GM10266 (cell line): ENCODE results near the gene BBIP1.
"Not testable (repeated sequence)": the region's sequence is repeated elsewhere in the genome, so short reads cannot be mapped to it uniquely, and the experiment has no call there.

Experiments
- DNase-seq: peaks from one replicate; pipeline ENCODE4 v3.0.0; 2012; ENCODE audit errors: extremely low spot score
- TF ChIP-seq, protein P1 (sequence below): IDR thresholded peaks from 2 replicates; pipeline ENCODE4 v1.5.1; 2012; ENCODE audit warnings: mild to moderate bottlenecking, low read depth; ENCODE audit not compliant: control insufficient read depth, insufficient read depth; ENCODE audit errors: missing control alignments

Gene BBIP1

DNA sequence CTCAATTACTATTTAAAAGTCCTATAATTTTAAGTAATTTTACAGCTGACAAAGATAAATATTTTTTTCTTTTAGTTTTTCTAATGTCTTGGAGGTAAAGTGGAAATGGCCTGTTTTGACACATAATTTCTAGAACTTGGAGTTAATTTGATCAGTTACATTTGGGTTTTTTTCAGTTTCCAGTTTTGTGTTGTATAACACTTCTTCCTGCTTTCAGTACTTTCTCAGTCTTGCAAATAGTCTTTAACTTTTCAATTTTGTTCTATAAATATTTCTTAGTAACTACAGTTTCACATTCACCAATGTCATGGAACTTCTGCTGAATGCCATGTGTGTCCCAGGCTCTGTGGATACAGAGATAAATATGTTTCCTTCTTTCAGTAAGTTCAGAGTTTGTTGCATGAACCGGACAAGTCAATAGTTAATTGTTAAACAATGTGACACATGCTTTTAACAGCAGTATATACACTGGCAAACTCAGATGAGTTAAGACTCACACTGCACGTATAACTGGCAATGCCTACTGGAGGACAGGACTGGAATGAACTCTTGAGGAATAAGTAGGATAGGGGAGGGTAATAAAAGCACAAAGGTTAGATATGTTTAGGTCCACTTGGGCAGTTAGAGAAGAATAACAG lies 5.0 kb upstream of the BBIP1 start:
- TF ChIP-seq, protein P1, sequence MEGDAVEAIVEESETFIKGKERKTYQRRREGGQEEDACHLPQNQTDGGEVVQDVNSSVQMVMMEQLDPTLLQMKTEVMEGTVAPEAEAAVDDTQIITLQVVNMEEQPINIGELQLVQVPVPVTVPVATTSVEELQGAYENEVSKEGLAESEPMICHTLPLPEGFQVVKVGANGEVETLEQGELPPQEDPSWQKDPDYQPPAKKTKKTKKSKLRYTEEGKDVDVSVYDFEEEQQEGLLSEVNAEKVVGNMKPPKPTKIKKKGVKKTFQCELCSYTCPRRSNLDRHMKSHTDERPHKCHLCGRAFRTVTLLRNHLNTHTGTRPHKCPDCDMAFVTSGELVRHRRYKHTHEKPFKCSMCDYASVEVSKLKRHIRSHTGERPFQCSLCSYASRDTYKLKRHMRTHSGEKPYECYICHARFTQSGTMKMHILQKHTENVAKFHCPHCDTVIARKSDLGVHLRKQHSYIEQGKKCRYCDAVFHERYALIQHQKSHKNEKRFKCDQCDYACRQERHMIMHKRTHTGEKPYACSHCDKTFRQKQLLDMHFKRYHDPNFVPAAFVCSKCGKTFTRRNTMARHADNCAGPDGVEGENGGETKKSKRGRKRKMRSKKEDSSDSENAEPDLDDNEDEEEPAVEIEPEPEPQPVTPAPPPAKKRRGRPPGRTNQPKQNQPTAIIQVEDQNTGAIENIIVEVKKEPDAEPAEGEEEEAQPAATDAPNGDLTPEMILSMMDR, result no peak
- DNase-seq, result peak; percentile 12

DNA sequence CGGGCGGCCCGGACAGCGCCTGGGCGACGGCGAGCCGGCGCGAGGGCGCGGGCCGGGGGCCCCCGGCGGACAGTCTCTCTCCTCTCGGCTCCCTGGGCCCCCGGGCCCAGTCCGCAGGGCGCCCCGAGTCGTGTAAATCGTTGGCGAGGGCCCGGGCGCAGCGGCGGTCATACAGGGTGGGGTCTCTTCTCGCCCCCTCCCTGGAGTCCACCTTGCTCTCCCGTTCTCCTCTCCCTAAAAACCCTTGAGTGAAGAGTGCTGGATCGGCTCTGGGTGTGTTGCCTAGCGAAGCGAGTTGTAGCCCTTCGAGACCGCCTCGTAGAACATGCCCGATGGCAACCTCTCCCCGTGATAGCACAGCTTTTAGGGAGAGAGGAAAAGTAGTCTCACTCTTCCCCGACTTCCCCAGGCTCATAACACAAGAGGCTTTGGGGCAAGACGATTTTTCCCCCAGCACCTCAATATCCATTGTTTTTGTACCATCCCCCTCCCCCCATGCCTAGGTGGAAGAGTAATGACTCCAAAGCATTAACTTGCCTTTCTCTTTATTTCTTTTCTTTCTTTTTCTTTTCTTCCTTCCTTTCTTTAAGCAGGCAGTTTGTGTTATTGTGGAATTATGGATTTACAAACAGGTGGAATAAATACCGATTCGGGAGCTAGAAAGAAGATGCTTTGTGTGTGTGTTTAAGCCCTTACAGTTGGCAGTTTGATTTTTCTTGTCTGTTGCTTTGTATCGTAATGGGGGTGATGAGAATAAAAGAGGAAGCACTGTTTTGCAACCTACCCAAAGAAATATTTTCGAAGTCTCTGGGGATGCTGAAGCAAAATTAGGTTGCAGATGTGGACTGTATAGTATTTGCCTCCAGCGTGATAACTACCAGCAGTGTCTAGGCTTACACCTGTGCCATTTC lies 1.2 kb upstream of the BBIP1 start:
- DNase-seq, result peak; percentile 43

DNA sequence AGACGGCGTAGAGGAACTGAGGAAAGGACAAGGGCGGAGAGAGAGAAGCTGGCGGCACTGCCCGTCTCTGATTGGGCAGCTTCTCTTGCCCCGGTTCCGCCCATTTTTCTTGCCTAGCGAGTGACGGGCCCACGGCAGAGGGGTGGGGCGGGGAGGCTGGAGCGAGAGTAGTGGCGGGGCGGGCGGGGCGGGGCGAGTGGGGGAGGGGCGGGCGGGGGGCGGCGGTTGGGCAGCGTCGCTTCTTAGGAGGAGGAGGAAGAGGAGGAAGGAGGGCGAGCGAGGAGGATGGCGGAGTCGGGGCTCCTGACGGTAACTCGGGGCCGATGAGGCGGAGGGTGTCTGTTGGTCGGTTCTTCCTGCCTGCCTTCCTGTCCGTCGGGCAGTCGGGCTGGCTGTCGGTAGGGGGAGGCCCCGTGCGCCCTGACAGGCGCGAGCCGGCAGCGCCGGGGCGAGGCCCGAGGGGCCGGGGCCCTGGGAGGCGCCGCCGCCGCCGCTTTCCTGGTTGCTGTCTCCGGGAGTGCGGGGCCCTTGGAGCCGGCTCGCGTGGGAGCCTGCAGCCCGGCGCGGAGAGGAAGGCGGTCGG lies 460 bp upstream of the BBIP1 start, which contains the start of gene SHOC2:
SHOC2 (plus strand) TSS at position 256 of the 583 bp plus-strand sequence. CDS start 44,755 bp downstream, outside the sequence.
- DNase-seq, result peak; percentile 94
- TF ChIP-seq, protein P1, result peak; percentile 33

More for the DNA sequence above, 1.2 kb upstream of the BBIP1 start:
- TF ChIP-seq, protein P1, result no peak

DNA sequence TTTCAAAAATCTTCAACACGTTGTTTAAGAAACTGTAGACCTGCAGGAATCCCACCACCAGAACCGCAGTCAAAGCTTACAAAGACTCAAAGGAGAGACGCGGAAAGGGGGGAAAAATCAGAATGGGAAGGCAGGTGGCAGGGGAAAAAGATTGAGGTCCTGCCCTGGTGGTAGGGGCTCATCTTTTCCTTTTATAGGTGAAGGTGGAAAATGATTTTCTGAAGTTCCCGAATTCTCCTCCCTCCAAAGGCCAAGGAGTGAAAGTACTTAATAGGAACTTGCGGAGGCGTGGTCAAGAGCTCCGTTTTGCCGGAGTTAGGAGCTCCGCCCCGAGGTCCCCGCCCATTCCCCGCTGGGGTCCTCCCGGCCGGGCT lies 724 bp downstream of the BBIP1 start:
- no peak for DNase-seq
- TF ChIP-seq, protein P1, result no peak

GRCh38 chr10:110916554-110917346 lies 2.2 kb downstream of the BBIP1 start:
- TF ChIP-seq, protein P1, result no peak

DNA sequence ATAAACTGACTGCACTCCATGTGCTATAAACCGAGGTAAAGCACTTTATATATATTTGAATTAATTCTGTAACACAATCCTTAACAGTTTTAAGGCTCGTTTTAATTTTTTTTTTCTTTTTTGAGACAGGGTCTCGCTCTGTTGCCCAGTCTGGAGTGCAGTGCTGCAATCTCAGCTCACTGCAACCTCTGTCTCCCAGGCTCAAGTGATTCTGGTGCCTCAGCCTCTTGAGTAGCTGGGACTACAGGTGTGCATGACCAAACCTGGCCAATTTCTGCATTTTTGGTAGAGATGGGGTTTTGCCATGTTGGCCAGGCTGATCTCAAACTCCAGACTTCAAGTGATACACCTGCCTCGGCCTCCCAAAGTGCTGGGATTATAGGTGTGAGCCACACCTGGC lies 3.4 kb downstream of the BBIP1 start:
- not testable (repeated sequence) for DNase-seq

More at GRCh38 chr10:110916554-110917346, 2.2 kb downstream of the BBIP1 start:
- no peak for DNase-seq

- DNase-seq, result no peak
- TF ChIP-seq, protein P1, result no peak
These were observed 3.9 kb downstream of the BBIP1 start for GRCh38 chr10:110915035-110915434.
